ENCODE results near the gene GRID2.

DNA sequence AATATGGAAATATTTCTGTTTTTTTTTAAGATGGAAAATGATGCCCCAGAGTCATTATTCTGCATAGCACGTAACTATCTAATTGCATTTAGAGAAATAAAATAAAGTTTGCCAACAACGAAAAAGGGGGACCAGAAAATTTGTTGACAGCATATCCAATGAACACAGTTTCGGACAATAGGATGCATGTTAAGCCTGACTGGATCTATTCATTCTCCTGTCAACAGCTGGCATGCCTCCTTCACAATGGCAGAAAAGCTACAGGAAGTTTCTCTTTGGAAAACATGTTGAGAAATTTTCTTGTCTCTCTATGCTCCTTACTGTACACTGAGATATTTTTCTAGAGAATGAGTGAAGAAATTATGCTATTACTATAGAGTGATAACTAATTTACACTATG lies 262.5 kb downstream of the GRID2 start:
- TF ChIP-seq, protein P1, sequence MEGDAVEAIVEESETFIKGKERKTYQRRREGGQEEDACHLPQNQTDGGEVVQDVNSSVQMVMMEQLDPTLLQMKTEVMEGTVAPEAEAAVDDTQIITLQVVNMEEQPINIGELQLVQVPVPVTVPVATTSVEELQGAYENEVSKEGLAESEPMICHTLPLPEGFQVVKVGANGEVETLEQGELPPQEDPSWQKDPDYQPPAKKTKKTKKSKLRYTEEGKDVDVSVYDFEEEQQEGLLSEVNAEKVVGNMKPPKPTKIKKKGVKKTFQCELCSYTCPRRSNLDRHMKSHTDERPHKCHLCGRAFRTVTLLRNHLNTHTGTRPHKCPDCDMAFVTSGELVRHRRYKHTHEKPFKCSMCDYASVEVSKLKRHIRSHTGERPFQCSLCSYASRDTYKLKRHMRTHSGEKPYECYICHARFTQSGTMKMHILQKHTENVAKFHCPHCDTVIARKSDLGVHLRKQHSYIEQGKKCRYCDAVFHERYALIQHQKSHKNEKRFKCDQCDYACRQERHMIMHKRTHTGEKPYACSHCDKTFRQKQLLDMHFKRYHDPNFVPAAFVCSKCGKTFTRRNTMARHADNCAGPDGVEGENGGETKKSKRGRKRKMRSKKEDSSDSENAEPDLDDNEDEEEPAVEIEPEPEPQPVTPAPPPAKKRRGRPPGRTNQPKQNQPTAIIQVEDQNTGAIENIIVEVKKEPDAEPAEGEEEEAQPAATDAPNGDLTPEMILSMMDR (conservative IDR thresholded peaks at IDR 0.05 in 1 of 2, IDR thresholded peaks at IDR 0.05 in 1 of 2; ENCODE audit: low read depth in 1 of 2, low read length in 2 of 2): no peak
- TF ChIP-seq EZH2 (IDR thresholded peaks at IDR 0.05; ENCODE audit: low read length, missing control alignments): no peak

Measured in fibroblast of lung (primary cell).